Activated CD4-positive, alpha-beta T cell treated with anti-CD3 and anti-CD28 coated beads for 36 hours (primary cell): ENCODE measurements around the gene TFEB. TPM values are rescaled to one million over a fixed set of nuclear protein-coding genes. Genes with fewer than 3 reads are reported as not detected.
A peak's percentile ranks its signal among the peaks of the same experiment; 100 is the strongest.

Experiments used
- ATAC-seq: fragments of 200-7000 bp; cut with Tn5 transposase; one replicate; pipeline ENCODE4 v1.10.0; 2021; ENCODE audit warnings: mild to moderate bottlenecking, moderate library complexity
- CTCF ChIA-PET: fragments of 350-600 bp; sonication (Branson Sonifier 250); formaldehyde crosslinking; loops from one replicate; lab custom pipeline; 2021; ENCODE audit warnings: antibody characterized with exemption; lab: Charles Lee
- POLR2A ChIA-PET: fragments of 350-600 bp; sonication (Branson Sonifier 250); formaldehyde crosslinking; loops from one replicate; lab custom pipeline; 2021; ENCODE audit warnings: antibody characterized with exemption, inconsistent platforms; lab: Charles Lee
- DNase-seq: peaks from one replicate; pipeline ENCODE4 v3.0.0-alpha.2; 2020
- H3K27ac Mint-ChIP-seq: one replicate; pipeline ENCODE4 v1.8.0; 2021; ENCODE audit warnings: mixed read lengths
- H3K27me3 Mint-ChIP-seq: one replicate; pipeline ENCODE4 v1.8.0; 2021; ENCODE audit warnings: mixed read lengths
- H3K36me3 Mint-ChIP-seq: one replicate; pipeline ENCODE4 v1.8.0; 2021; ENCODE audit warnings: low read depth, mixed read lengths
- H3K4me1 Mint-ChIP-seq: one replicate; pipeline ENCODE4 v1.8.0; 2021; ENCODE audit warnings: mixed read lengths
- H3K4me3 Mint-ChIP-seq: one replicate; pipeline ENCODE4 v1.8.0; 2021; ENCODE audit warnings: mild to moderate bottlenecking, moderate library complexity, mixed read lengths
- H3K9me3 Mint-ChIP-seq: one replicate; pipeline ENCODE4 v1.8.0; 2021; ENCODE audit warnings: low read depth, mixed read lengths
- intact Hi-C, 2 experiments: fragments of 100-400 bp; cut with DNase I in 1 of 2; cut with micrococcal nuclease in 1 of 2; formaldehyde crosslinking; loops; one replicate each; pipeline versions ENCODE4 v1.14.2 to v1.15.1; 2022 to 2024; cut with DNase I, micrococcal nuclease
- total RNA-seq, 2 experiments: library from RNA; stranded (reverse); gene quantifications; one replicate each; pipeline ENCODE4 v1.2.3, GENCODE V29; 2021

The TFEB gene
- total RNA-seq, 2 experiments from 2014 or later, result 8.5 to 9.2 TPM

DNA sequence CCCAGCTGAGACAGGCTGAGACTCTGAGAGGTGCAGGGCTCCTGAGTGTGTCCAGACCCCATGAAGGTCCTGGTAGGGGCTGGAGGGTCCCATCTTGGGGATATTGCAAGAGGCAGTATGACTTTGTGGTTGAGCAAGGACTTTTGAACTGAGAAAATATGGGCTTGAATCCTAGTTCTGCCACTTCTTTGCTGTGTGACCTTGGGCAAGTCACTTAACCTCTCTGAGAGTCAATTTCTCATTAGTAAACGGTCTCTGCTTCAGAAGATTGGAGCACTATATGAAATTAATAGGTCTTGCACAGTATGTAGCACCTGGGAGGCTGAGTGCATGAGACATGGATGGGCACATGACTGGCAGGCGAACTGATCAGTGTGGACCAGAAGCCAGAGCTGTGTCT, 42.7 kb downstream of the TFEB start:
- H3K4me1 Mint-ChIP-seq, result peaks cover 3% of the 10 kb centered on the region
- no peak for ATAC-seq
- ChIA-PET CTCF (interaction anchor here (1.5 to 1.6 kb wide), 2 partner anchors 10 kb away, joined by 3 to 5 read pairs; no protein-coding TSS in a partner anchor), POLR2A (interaction anchor here (0.5 kb wide), 1 partner anchor 1944 kb away, joined by 3 read pairs; no protein-coding TSS in a partner anchor)
- no peaks in the 10 kb centered on the region for H3K36me3 Mint-ChIP-seq
- no peak overlapping the region for H3K4me3 Mint-ChIP-seq
- no peak for DNase-seq
- no peaks in the 10 kb centered on the region for H3K9me3 Mint-ChIP-seq
- H3K27ac Mint-ChIP-seq, result no peak overlapping the region
- intact Hi-C loops, result no loop called here
- no peaks in the 10 kb centered on the region for H3K27me3 Mint-ChIP-seq

DNA sequence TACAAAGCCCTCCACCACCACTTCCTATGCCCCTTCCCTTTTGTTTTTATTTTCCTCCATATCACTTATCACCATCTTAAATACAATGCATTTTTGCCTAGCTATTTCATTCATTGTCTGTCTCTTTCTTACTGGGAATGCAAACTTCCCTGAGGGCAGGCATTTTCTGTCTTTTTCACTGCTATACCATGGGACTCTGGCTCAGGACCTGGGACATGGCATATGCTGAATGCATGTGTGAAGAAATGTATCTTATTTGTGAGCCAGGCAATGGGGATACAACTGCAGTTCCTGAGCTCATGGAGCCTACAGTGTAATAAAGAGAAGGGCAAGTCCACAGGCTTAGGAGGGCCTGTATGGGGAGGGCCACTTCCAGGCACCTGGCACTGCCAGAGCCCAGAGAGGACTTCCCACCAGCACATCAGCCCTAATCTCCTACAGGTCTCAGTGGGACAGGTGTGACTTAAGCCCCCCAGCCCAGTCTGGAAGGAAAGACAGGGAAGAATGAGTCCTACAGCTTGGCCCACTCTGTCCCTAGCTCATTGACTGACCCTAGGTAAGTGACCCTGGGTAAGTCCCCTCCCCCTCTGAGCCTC, 43.2 kb downstream of the TFEB start:
- H3K27me3 Mint-ChIP-seq, result no peaks in the 10 kb centered on the region
- no peak overlapping the region for H3K27ac Mint-ChIP-seq
- no peaks in the 10 kb centered on the region for H3K9me3 Mint-ChIP-seq
- POLR2A ChIA-PET, result interaction anchor here (0.5 kb wide), 1 partner anchor 1944 kb away, joined by 3 read pairs; no protein-coding TSS in a partner anchor
- CTCF ChIA-PET, result interaction anchor here (1.3 to 1.6 kb wide), 3 partner anchors 9 to 298 kb away, joined by 3 to 5 read pairs (median 4); no protein-coding TSS in a partner anchor
- no peak for DNase-seq
- ATAC-seq, result no peak
- no peaks in the 10 kb centered on the region for H3K36me3 Mint-ChIP-seq
- peaks cover 3% of the 10 kb centered on the region for H3K4me1 Mint-ChIP-seq
- intact Hi-C loops, result no loop called here
- no peak overlapping the region for H3K4me3 Mint-ChIP-seq

- Mint-ChIP-seq H3K36me3 (no peaks in the 10 kb centered on the region), H3K4me3 (no peak overlapping the region), H3K27me3 (no peaks in the 10 kb centered on the region), H3K9me3 (no peaks in the 10 kb centered on the region), H3K27ac (no peak overlapping the region), H3K4me1 (peaks cover 3% of the 10 kb centered on the region)
- ChIA-PET CTCF (interaction anchor here (1.3 to 1.5 kb wide), 2 partner anchors 8 to 297 kb away, joined by 4 to 5 read pairs; no protein-coding TSS in a partner anchor), POLR2A (no interaction called here)
- no peak for ATAC-seq
- no peak for DNase-seq
- intact Hi-C loops, result no loop called here
Observed at GRCh38 chr6:41691426-41692079, 43.9 kb downstream of the TFEB start.

DNA sequence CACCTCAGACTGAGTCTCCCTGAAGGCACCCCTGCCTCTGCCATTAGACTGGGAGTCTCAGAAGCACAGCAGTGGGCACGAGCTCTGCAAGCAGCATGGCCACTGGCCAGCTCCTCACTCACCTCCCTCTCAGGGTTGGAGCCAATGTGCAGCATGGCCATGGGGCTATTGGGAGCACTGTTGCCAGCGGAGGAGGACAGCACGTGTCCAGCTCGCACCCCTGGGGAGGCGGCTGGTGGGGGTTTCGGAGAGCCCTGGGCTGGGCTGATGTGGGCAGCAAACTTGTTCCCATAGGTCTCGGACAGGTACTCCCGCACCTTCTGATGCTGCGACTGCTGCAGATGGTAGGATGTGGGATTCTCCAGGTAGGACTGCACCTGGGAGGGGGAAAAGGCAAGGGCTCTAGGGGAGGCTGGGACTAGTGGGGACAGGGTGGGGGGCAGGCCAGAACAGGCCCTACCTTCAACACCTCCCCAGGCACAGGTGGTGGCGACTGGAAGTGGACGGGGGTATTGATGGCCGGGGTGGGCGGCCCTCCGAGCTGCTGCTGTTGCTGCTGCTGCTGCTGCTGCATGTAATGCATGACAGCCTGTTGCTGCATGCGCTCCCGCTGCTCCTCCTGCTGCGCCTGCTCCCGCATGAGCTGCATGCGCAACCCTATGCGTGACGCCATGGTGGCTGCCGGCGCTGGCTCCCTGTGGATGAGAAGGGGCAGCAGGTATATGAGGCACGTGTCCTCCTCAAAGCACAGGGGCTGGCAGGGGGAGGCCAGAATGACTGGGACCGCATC, 44.7 kb downstream of the TFEB start:
- DNase-seq (no peak), ATAC-seq (no peak)
- no peaks in the 10 kb centered on the region for H3K27me3 Mint-ChIP-seq
- H3K4me3 Mint-ChIP-seq, result no peak overlapping the region
- no peaks in the 10 kb centered on the region for H3K9me3 Mint-ChIP-seq
- peaks cover 3% of the 10 kb centered on the region for H3K4me1 Mint-ChIP-seq
- H3K27ac Mint-ChIP-seq, result no peak overlapping the region
- H3K36me3 Mint-ChIP-seq, result no peaks in the 10 kb centered on the region
- ChIA-PET CTCF (interaction anchor here (1.1 to 1.3 kb wide), 2 partner anchors 9 to 297 kb away, joined by 4 to 5 read pairs; no protein-coding TSS in a partner anchor), POLR2A (no interaction called here)
- intact Hi-C loops, result no loop called here

- DNase-seq (no peak), ATAC-seq (no peak)
- peak overlapping the region; percentile 1 for H3K27ac Mint-ChIP-seq
- POLR2A ChIA-PET, result no interaction called here
- H3K27me3 Mint-ChIP-seq, result no peaks in the 10 kb centered on the region
- CTCF ChIA-PET, result interaction anchor here (0.6 to 1.5 kb wide), 6 partner anchors 7 to 322 kb away, joined by 3 to 5 read pairs (median 4); no protein-coding TSS in a partner anchor
- no peaks in the 10 kb centered on the region for H3K36me3 Mint-ChIP-seq
- intact Hi-C loops, result loop anchor here in 1 of 2 experiments (10.0 kb wide), 1 partner anchor 265 kb away; no protein-coding TSS in a partner anchor
- H3K4me1 Mint-ChIP-seq, result peaks cover 3% of the 10 kb centered on the region
- no peak overlapping the region for H3K4me3 Mint-ChIP-seq
- H3K9me3 Mint-ChIP-seq, result no peaks in the 10 kb centered on the region
Observed at GRCh38 chr6:41689171-41690008, 46.0 kb downstream of the TFEB start.

- Mint-ChIP-seq H3K9me3 (no peaks in the 10 kb centered on the region), H3K27me3 (no peaks in the 10 kb centered on the region), H3K27ac (no peak overlapping the region), H3K36me3 (no peaks in the 10 kb centered on the region), H3K4me3 (no peak overlapping the region), H3K4me1 (peaks cover 7% of the 10 kb centered on the region)
- POLR2A ChIA-PET, result no interaction called here
- intact Hi-C loops, result loop anchor here in 1 of 2 experiments (10.0 kb wide), 1 partner anchor 264 kb away; no protein-coding TSS in a partner anchor
- DNase-seq (no peak), ATAC-seq (no peak)
- CTCF ChIA-PET, result interaction anchor here (0.6 to 1.5 kb wide), 7 partner anchors 9 to 427 kb away, joined by 3 to 6 read pairs (median 3); no protein-coding TSS in a partner anchor
Observed at GRCh38 chr6:41688256-41688965, 47.0 kb downstream of the TFEB start.

GRCh38 chr6:41687501-41688175, 47.8 kb downstream of the TFEB start:
- peaks cover 8% of the 10 kb centered on the region for H3K4me1 Mint-ChIP-seq
- no peaks in the 10 kb centered on the region for H3K27me3 Mint-ChIP-seq
- no peaks in the 10 kb centered on the region for H3K36me3 Mint-ChIP-seq
- ChIA-PET CTCF (interaction anchor here (0.7 to 3.3 kb wide), 6 partner anchors 27 to 320 kb away, joined by 3 to 12 read pairs (median 6); no protein-coding TSS in a partner anchor), POLR2A (no interaction called here)
- no peak overlapping the region for H3K27ac Mint-ChIP-seq
- ATAC-seq (no peak), DNase-seq (no peak)
- H3K9me3 Mint-ChIP-seq, result no peaks in the 10 kb centered on the region
- intact Hi-C loops, result loop anchor here in 1 of 2 experiments (10.0 kb wide), 1 partner anchor 263 kb away; no protein-coding TSS in a partner anchor
- no peak overlapping the region for H3K4me3 Mint-ChIP-seq

DNA sequence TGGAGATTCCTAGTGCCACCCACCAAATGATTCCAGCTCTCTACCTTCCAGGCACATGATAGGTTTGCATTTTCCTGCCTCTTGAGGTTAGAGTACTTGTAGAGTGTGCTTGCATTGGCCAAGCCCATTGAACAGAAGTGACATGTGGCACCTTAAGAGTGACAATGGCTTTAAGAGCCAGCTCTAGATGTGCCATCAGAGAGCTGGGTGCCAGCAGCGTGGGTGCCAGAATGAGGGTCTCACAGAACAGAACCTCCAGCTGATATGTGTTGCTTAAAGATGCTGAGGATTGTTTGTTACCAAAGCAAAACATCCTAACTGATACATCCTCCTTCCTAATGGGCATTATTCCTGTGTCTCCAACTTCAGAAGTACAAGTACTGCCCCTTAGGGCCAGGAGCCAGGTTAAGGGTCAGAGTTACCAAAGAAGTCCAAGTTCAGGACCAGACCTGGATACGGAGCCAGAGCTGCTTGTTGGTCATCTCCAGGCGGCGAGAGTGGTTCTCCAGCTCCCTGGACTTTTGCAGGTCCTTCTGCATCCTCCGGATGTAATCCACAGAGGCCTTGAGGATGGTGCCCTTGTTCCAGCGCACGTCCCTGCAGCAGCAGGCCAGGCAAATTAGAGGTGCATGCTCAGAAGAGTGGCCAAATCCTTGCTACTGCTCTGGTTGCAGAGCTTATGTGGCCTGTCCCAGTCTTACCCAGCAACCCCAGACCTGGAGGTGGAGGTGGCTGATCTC, 49.6 kb downstream of the TFEB start:
- ChIA-PET CTCF (interaction anchor here (0.6 to 3.4 kb wide), 10 partner anchors 12 to 561 kb away, joined by 3 to 48 read pairs (median 4); no protein-coding TSS in a partner anchor), POLR2A (no interaction called here)
- no peak for DNase-seq
- Mint-ChIP-seq H3K36me3 (no peaks in the 10 kb centered on the region), H3K27ac (no peak overlapping the region), H3K4me1 (peaks cover 10% of the 10 kb centered on the region), H3K4me3 (no peak overlapping the region), H3K27me3 (no peaks in the 10 kb centered on the region), H3K9me3 (no peaks in the 10 kb centered on the region)
- intact Hi-C loops, result loop anchor here in 1 of 2 experiments (10.0 kb wide), 1 partner anchor 261 kb away; no protein-coding TSS in a partner anchor
- ATAC-seq, result no peak
